SK-N-SH treated with all-trans-retinoic acid at 6 μM for 48 hours (cell line): ENCODE data around the gene MAP3K20.

Experiments used
- ARNTL ChIP-seq: fragments of 450-650 bp; formaldehyde crosslinking; IDR thresholded peaks from 2 replicates; pipeline ENCODE4 v1.5.0; 2020; ENCODE audit warnings: low read depth, mild to moderate bottlenecking, moderate library complexity, borderline replicate concordance
- CSRNP3 ChIP-seq: fragments of 250-450 bp; sonication (Bioruptor Pico); IDR thresholded peaks from 2 replicates; pipeline ENCODE4 v1.5.1; 2021; ENCODE audit warnings: mild to moderate bottlenecking, moderate library complexity
- ISL1 ChIP-seq: fragments of 250-450 bp; sonication (Bioruptor Pico); IDR thresholded peaks from 2 replicates; pipeline ENCODE4 v2.1.2; 2022; ENCODE audit warnings: mild to moderate bottlenecking, moderate library complexity
- PPARA ChIP-seq: fragments of 250-450 bp; sonication (Bioruptor Pico); IDR thresholded peaks from 2 replicates; pipeline ENCODE4 v1.5.0; 2020; ENCODE audit warnings: mild to moderate bottlenecking, borderline replicate concordance
- RARB ChIP-seq: fragments of 250-450 bp; sonication (Bioruptor Pico); IDR thresholded peaks from 2 replicates; pipeline ENCODE4 v1.8.0; 2021; ENCODE audit warnings: mild to moderate bottlenecking, moderate library complexity
- TOX ChIP-seq: fragments of 250-450 bp; sonication (Bioruptor Pico); IDR thresholded peaks from 2 replicates; pipeline ENCODE4 v1.8.0; 2021; ENCODE audit warnings: mild to moderate bottlenecking, moderate library complexity, borderline replicate concordance
- ZFP3 ChIP-seq: fragments of 250-450 bp; sonication (Bioruptor Pico); IDR thresholded peaks from 2 replicates; pipeline ENCODE4 v1.5.0; 2020; ENCODE audit warnings: mild to moderate bottlenecking, moderate library complexity
- TF ChIP-seq, protein P1 (sequence below): fragments of 250-450 bp; sonication (Bioruptor Pico); IDR thresholded peaks from 2 replicates; pipeline ENCODE4 v1.8.0; 2020; ENCODE audit warnings: mild to moderate bottlenecking, moderate library complexity, borderline replicate concordance
- TF ChIP-seq, protein P2 (sequence below): fragments of 250-450 bp; sonication (Bioruptor Pico); IDR thresholded peaks from 2 replicates; pipeline ENCODE4 v1.5.0; 2020; ENCODE audit warnings: mild to moderate bottlenecking, moderate library complexity
- TF ChIP-seq, protein P3 (sequence below): fragments of 250-450 bp; sonication (Bioruptor Pico); IDR thresholded peaks from 2 replicates; pipeline ENCODE4 v1.5.1; 2020; ENCODE audit warnings: low read depth, mild to moderate bottlenecking, moderate library complexity

DNA sequence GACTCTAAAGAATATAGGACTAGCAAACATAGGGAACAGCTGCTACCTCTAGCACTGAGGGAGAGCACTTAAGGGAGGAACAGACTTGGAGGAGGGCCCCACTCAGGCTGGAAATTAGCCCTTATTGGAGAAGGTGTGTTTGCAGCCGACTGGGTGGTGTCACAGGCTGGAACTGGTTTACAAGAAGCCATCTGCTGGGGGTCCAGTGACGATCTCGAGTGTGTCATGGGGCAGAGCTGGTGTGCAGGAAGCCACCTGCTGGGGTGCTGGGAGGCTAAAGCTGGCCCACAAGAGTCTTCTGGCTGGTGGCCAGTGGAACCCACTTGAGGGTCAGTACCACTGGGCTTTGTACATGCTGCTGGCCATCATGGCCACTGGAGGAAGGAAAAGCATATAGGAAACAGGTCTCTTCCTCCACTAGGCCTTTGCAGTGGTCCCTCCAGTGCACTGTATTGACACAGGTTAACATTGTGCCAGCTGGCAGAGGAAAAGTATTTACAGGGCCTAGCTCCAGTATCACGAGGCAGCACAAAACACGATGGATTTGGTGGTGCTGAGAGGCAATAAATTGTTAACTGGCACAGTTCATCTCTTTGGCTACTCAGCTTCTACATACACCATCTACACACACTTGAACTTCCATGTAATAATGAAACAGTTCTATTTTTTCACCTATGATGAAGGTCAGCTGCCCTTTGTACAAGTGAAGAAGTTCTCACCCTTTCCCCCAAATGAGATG, 43.6 kb downstream of the MAP3K20 start:
- TF ChIP-seq TOX (CRISPR knock-in tag) (no peak), ARNTL (no peak), PPARA (CRISPR knock-in tag) (no peak), ZFP3 (CRISPR knock-in tag) (no peak), CSRNP3 (CRISPR knock-in tag) (no peak), ISL1 (CRISPR knock-in tag) (no peak), RARB (CRISPR knock-in tag) (no peak)
- TF ChIP-seq, protein P1, sequence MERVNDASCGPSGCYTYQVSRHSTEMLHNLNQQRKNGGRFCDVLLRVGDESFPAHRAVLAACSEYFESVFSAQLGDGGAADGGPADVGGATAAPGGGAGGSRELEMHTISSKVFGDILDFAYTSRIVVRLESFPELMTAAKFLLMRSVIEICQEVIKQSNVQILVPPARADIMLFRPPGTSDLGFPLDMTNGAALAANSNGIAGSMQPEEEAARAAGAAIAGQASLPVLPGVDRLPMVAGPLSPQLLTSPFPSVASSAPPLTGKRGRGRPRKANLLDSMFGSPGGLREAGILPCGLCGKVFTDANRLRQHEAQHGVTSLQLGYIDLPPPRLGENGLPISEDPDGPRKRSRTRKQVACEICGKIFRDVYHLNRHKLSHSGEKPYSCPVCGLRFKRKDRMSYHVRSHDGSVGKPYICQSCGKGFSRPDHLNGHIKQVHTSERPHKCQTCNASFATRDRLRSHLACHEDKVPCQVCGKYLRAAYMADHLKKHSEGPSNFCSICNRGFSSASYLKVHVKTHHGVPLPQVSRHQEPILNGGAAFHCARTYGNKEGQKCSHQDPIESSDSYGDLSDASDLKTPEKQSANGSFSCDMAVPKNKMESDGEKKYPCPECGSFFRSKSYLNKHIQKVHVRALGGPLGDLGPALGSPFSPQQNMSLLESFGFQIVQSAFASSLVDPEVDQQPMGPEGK (CRISPR knock-in tag) = no peak
- TF ChIP-seq, protein P2, sequence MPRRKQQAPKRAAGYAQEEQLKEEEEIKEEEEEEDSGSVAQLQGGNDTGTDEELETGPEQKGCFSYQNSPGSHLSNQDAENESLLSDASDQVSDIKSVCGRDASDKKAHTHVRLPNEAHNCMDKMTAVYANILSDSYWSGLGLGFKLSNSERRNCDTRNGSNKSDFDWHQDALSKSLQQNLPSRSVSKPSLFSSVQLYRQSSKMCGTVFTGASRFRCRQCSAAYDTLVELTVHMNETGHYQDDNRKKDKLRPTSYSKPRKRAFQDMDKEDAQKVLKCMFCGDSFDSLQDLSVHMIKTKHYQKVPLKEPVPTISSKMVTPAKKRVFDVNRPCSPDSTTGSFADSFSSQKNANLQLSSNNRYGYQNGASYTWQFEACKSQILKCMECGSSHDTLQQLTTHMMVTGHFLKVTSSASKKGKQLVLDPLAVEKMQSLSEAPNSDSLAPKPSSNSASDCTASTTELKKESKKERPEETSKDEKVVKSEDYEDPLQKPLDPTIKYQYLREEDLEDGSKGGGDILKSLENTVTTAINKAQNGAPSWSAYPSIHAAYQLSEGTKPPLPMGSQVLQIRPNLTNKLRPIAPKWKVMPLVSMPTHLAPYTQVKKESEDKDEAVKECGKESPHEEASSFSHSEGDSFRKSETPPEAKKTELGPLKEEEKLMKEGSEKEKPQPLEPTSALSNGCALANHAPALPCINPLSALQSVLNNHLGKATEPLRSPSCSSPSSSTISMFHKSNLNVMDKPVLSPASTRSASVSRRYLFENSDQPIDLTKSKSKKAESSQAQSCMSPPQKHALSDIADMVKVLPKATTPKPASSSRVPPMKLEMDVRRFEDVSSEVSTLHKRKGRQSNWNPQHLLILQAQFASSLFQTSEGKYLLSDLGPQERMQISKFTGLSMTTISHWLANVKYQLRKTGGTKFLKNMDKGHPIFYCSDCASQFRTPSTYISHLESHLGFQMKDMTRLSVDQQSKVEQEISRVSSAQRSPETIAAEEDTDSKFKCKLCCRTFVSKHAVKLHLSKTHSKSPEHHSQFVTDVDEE (CRISPR knock-in tag) = no peak
- TF ChIP-seq, protein P3, sequence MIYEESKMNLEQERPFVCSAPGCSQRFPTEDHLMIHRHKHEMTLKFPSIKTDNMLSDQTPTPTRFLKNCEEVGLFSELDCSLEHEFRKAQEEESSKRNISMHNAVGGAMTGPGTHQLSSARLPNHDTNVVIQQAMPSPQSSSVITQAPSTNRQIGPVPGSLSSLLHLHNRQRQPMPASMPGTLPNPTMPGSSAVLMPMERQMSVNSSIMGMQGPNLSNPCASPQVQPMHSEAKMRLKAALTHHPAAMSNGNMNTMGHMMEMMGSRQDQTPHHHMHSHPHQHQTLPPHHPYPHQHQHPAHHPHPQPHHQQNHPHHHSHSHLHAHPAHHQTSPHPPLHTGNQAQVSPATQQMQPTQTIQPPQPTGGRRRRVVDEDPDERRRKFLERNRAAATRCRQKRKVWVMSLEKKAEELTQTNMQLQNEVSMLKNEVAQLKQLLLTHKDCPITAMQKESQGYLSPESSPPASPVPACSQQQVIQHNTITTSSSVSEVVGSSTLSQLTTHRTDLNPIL = no peak
